Transverse colon (tissue), 3 donors: ENCODE results near the gene PHF14.

ENCODE experiments used
- CTCF ChIP-seq, 5 experiments: fragments of 200-600 bp in 3 of 5; fragments of 450-650 bp in 2 of 5; sonication (generic) in 3 of 5; IDR thresholded peaks; 1 replicate in 2 of 5; 2 replicates in 3 of 5; pipeline ENCODE4 v1.5.1; 2016 to 2017; ENCODE audit warnings: antibody characterized with exemption in 5 of 5, inconsistent platforms in 3 of 5, mild to moderate bottlenecking in 2 of 5, moderate library complexity in 1 of 5
- POLR2A ChIP-seq: fragments of 450-650 bp; IDR thresholded peaks from one replicate; pipeline ENCODE4 v1.6.1; 2016; ENCODE audit warnings: antibody characterized with exemption, mild to moderate bottlenecking, moderate library complexity

DNA sequence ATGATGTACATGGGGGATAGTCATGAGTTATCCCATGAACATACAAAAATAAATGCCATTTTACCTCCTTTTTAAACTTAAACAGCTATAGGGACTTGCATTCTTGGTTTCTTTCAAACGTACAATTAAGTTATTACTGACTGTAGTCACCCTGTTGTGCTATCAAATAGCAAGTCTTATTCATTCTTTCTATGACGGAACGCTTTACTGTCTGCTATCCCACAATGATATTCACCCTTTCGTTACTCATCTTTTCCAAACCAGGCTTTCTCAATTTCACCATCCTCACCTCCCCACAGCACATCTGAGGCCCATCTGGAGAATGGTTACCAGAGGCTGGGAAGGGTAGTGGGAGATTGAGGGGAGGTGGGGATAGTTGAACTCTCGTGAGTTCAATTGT, 218.8 kb downstream of the PHF14 start:
- TF ChIP-seq CTCF (IDR thresholded peaks at IDR 0.05) (no peak), POLR2A (no peak)
